HG02571 (cell line): ENCODE results near the gene CTBP2.
"Not testable (repeated sequence)": the region's sequence is repeated elsewhere in the genome, so short reads cannot be mapped to it uniquely, and the experiment has no call there.

ENCODE experiments used
- ATAC-seq: cut with Tn5 transposase; IDR thresholded peaks from one replicate; pipeline ENCODE4 v1.9.1; 2021; ENCODE audit warnings: mild to moderate bottlenecking, moderate library complexity; ENCODE audit not compliant: unreplicated experiment

Gene CTBP2

DNA sequence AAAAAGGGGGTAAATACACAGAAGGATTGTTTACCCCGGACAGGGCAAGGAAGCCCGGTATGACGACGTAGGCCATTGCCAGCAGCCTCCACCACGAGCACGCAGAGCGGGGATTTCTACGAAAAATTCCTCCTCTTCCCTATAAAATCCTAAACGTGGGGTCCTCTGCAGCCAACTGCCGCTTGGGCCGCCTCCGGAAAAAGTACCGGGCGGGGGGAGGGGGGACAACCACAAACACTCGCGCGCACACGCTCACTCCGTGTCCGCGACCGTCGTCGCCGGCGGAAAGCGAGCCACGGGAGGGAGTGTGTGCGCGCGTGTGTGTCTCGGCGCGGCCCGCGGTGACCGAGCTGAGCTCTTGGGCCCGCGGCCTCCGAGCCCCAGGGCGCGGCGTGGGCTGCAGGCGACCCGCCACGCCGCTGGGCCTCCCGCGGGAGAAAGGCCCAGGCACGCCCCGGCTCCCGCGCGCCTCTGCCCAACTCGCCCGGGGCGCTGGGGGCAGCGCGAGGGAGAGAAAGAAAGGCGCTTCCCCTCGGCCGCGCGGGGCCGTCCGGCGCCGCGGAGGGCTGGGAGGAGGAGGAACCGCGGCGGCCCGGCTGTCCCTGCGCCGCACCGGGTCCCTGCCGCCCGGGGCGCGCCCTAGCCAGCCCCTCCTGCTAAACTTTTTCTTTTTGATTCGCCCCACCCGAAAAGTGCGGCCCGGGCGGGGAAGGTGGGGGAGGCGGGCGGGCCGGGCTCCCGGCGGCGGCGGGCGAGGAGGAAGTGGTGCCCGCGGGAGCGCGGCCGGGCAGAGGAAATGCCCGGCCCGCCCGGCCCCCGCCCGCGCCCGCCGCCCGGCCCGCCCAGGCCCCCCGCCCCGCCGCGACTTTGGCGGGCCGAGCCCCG is 1.5 kb downstream of the CTBP2 start:
- no peak for ATAC-seq

DNA sequence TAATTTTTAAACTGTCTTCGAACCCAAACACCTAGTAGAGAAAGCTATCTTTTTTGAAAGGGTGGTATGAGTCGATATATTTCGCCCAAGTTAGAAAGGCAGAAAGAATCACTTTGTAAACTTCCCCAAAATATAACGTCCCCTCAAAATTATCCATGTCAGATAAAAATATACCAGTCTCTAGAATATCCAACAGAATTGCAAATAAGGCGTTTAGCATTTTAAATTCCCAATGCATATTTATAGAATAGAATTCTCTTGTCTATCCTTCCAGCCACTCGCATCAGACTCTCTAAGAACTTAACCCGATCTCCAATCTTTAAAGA is 2.1 kb downstream of the CTBP2 start:
- no peak for ATAC-seq

GRCh38 chr10:125157505-125157904 is 2.9 kb downstream of the CTBP2 start:
- no peak for ATAC-seq

DNA sequence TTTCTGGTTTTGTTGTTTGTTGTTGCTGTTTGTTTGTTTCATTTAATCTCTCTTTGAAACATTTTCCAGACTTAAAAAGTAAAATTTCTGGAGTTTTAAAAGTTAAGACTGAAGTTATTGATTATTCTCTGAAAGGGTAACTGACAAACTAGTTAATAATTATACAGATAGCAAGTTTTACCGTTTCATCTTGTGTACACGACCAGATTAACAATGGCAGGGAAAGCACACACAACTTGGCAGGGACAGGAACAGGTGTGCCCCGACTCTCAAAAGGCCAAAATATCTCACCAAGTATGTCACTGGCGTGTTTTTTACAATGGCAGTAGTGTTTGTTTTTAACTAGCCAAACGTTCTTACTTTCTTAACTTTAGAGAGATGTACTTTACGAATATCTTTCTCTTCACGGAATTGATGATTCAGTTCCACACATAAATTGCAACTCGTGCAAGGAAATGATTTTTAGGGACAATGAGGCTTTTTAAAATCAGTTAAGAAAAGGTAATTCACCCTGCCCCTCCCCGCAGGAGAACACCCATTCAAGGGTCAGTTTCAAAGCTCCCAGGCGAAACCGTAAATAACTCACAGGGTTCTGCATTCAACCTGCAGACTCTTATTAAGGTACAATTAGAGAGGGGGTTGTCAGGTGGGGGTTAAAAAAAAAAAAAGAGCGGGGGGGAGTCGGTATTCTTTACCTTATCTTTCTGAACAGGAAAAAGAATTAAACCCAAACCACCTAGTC is 3.5 kb downstream of the CTBP2 start:
- no peak for ATAC-seq

DNA sequence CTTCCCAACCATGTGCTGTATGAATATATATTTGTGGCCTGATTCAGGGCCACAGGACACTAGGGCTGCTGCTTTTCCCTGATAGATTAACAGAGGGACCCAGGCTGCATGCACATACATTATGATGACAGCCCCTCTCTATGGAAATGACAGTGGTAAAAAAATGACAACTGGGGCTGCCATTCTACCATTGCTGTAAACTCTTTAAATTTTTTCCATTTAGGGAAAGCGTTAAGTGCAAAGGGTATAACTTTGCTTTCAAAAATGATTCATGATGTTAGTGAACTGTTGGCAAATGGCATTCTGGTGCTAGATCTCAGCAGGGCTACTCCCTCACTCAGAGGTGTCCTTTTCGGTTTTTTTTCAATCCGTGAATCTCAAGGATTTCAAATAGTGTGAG is 4.2 kb downstream of the CTBP2 start:
- no peak for ATAC-seq

DNA sequence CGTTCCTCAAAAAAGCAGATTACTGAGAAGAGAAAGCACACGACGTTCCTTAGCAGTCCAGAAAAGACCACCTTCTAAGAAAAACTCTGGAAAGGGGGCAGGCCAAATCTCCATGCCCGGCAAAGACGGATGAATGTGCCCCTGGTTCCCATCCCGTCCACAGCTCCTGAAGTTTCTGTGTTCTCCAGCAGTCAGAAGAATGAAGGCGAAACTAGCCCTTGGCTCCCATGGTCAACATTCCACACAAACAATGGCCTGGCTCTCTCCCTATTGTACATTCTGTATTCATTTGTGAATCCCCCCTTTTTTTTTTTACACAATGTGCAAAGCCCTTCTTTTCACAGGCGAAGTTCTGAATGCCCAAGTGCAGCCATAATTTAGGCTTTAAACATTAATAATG is 5.3 kb downstream of the CTBP2 start:
- ATAC-seq, result no peak

DNA sequence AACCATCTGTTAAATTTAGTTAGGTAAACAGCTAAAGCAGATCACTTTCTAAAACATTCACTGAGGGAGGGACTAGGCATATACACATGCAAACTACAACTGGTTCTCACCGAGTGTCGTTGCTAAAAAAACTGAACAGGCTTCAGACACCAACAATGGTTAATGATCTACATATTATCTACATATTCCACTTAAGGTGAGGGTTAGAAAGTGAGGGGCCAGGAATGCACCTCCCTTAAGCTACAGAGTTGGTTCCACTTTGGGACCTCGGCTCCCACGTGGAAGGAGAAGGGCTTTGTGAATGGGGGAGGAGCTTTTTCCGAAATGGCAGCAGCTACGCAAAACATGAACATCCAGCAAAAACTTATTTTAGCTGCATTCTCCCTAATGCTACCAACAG is 5.8 kb downstream of the CTBP2 start:
- no peak for ATAC-seq

- ATAC-seq, result no peak
Observed at GRCh38 chr10:125153703-125154490, 6.5 kb downstream of the CTBP2 start.

- ATAC-seq, result no peak
Observed at GRCh38 chr10:125152450-125153368, 7.7 kb downstream of the CTBP2 start.

DNA sequence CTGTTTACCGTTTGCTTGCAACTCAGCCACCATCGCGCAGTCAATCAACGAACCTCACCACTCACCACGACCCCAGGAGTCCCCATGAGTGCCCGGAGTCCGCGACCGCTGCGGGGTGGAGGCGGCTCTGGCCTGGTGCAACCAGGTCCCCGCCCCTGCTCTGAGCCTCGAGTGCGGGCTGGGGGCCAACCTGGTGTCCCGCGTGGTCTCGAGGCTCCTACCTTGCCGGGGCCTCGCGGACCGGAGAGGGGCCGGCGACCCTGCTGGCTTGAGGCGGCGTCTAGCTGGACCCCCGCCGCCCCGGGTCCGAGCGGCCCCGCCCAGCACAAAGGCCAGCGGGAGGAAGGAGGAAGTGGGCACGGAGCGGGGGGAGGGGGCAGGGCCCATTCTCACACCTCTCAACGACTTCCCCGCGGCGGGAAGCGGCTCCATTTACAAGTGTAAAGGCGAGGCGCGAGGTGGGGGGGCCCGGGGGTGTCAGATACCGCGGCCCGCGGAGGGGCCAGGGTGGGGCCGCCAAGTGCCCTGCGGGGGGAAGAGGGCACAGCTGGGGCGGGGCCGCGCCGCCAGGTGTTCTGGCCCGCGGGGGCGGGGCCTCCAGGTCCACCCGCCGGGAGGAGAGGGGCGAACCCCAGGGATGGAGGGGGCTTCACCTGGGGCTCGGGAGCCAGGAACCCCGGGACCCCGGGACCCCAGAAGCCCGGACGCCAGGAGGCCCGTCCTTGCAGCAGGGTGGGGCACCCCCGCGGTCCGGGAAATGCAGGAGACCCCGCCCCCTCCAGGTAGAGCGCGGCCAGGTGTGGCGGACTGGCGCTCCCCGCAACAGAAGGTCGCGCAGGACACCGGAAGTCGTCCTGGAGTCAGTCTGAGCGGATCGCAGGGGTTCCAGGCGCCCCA is 8.6 kb downstream of the CTBP2 start:
- no peak for ATAC-seq

DNA sequence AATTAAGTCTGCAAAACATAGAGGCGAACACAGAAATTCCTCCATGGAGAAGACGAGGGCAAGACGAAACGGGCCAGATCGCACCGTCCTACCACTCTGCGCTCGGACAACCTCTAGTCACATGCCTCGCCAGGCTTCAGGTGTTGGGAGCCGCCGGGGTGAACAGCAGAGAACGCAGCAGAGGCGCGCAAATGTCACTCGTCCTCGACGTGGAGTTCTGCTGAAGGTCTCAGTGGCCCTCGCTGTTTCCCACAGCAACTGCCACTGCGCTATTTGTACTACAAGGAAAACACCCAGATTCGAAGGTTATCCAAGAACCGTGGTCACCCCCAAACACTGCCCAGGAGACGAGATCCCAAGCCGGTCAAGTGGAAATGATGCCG is 9.2 kb downstream of the CTBP2 start:
- ATAC-seq, result no peak

GRCh38 chr10:125150376-125151083 is 9.8 kb downstream of the CTBP2 start:
- ATAC-seq, result not testable (repeated sequence)

GRCh38 chr10:125149680-125150047 is 10.7 kb downstream of the CTBP2 start:
- ATAC-seq, result no peak

DNA sequence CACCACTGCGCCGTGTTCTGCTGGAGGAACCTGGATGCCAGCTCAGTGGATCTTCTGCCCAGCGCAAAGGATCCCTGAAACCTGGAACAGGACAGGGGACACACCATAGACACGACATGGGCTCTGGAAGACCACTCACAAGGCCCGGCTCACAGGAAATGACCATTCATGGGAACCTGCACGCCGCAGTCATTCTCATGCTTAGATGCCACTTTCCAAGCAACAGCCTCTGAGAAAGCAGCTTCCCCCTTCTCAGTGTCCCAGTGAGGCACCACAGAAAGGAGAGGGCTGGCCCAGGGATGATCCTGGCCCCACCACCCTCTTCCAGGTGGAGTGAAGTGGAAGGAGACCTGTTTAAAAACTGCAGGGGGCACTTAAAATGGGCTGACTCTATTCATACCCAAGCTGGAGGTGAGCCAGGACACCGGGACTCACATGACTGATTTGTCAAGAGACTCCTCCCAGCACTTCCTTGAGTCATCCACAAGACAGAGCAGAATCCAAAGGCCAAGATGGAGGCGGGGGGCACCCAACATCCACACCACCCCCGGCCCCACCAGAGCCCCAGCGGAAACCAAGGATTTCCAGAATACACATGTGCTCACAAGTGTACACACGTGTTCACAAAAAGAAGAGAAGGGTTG is 11.2 kb downstream of the CTBP2 start:
- ATAC-seq, result no peak

GRCh38 chr10:125148528-125148927 is 11.8 kb downstream of the CTBP2 start:
- no peak for ATAC-seq

- no peak for ATAC-seq
Observed at GRCh38 chr10:125147971-125148439, 12.4 kb downstream of the CTBP2 start.

GRCh38 chr10:125146791-125147579 is 13.4 kb downstream of the CTBP2 start:
- ATAC-seq, result no peak

DNA sequence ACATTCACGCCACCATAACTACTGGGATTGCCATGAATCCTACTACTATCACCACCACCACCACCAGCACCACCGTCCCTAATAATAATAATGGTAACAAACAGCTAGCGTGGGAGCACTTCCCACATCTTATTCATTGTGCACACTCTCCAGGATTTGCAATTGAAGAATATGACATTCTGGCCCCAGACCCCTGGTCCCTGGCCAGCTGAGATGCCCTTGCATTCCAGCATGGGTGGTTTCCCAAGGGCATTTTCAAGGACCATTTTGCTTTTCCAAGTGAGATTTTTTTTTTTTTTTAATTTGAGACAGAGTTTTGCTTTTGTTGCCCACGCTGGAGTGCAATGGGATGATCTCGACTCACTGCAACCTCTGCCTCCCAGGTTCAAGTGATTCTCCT is 14.7 kb downstream of the CTBP2 start:
- ATAC-seq, result no peak
